ENCODE measurements around the gene TBX10. TPM values are rescaled to one million over a fixed set of nuclear protein-coding genes. Genes with fewer than 3 reads are reported as not detected.
A peak's percentile ranks its signal among the peaks of the same experiment; 100 is the strongest.
"Not testable (repeated sequence)": the region's sequence is repeated elsewhere in the genome, so short reads cannot be mapped to it uniquely, and the experiment has no call there.

TBX10 gene
- total RNA-seq, 1 donor from 2014 or later: not detected

DNA sequence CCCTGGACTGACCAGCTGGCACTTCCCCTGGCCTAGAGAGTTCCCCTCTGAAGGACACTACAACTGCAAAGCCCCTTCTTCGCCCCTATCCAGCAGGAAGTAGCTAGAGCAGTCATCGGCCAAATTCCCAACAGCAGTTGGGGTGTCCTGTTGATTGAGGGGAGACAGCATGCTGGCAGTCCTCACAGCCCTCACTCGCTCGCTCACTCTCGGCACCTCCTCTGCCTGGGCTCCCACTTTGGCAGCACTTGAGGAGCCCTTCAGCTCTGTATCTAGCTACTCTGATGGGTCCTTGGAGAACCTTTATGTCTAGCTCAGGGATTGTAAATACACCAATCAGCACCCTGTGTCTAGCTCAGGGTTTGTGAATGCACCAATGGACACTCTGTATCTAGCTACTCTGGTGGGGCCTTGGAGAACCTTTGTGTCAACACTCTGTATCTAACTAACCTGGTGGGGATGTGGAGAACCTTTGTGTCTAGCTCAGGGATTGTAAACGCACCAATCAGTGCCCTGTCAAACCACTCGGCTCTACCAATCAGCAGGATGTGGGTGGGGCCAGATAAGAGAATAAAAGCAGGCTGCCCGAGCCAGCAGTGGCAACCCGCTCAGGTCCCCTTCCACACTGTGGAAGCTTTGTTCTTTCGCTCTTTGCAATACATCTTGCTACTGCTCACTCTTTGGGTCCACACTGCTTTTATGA lies 13.3 kb downstream of the TBX10 start:
- H3K4me1 Mint-ChIP-seq: peaks cover 15% of the 10 kb centered on the region
- H3K36me3 Mint-ChIP-seq (ENCODE audit: low read depth); H3K27me3 Mint-ChIP-seq; intact Hi-C loops (cut with micrococcal nuclease); H3K9me3 Mint-ChIP-seq; H3K27ac Mint-ChIP-seq; H3K4me3 Mint-ChIP-seq; DNase-seq: not testable (repeated sequence)

DNA sequence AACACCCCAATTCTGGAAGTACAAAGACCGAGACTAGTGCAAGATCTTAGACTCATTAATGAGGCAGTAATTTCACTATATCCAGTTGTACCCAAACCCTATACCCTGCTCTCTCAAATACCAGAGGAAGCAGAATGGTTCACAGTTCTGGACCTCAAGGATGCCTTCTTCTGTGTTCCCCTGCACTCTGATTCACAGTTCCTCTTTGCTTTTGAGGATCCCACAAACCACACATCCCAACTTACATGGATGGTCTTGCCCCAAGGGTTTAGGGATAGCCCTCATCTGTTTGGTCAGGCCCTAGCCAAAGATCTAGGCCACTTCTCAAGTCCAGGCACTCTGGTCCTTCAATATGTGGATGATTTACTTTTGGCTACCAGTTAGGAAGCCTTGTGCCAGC lies 15.8 kb downstream of the TBX10 start:
- H3K27ac Mint-ChIP-seq; H3K36me3 Mint-ChIP-seq (ENCODE audit: low read depth); intact Hi-C loops (cut with micrococcal nuclease); DNase-seq; H3K4me1 Mint-ChIP-seq; H3K27me3 Mint-ChIP-seq; H3K4me3 Mint-ChIP-seq; H3K9me3 Mint-ChIP-seq: not testable (repeated sequence)

DNA sequence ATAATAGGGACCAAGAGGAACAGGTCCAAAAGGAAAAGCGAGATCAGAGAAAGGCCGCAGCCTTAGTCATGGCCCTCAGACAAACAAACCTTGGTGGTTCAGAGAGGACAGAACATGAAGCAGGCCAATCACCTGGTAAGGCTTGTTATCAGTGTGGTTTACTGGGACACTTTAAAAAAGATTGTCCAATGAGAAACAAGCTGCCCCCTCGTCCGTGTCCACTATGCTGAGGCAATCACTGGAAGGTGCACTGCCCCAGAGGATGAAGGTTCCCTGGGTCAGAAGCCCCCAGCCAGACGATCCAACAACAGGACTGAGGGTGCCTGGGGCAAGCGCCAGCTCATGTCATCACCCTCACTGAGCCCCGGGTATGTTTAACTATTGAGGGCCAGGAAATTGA lies 16.7 kb downstream of the TBX10 start:
- H3K4me1 Mint-ChIP-seq; H3K27me3 Mint-ChIP-seq; H3K9me3 Mint-ChIP-seq; DNase-seq; H3K27ac Mint-ChIP-seq; H3K4me3 Mint-ChIP-seq; intact Hi-C loops (cut with micrococcal nuclease); H3K36me3 Mint-ChIP-seq (ENCODE audit: low read depth): not testable (repeated sequence)

DNA sequence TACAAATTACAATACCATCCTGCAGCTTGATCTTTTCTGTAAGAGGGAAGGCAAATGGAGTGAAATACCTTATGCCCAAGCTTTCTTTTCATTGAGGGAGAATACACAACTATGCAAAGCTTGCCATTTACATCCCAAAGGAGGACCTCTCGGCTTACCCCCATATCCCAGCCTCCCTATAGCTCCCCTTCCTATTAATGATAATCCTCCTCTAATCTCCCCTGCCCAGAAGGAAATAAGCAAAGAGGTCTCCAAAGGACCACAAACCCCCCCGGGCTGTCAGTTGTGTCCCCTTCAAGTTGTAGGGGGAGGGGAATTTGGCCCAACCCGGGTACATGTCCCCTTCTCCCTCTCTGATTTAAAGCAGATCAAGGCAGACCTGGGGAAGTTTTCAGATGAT lies 17.6 kb downstream of the TBX10 start:
- H3K27ac Mint-ChIP-seq, DNase-seq, H3K4me3 Mint-ChIP-seq: not testable (repeated sequence)

DNA sequence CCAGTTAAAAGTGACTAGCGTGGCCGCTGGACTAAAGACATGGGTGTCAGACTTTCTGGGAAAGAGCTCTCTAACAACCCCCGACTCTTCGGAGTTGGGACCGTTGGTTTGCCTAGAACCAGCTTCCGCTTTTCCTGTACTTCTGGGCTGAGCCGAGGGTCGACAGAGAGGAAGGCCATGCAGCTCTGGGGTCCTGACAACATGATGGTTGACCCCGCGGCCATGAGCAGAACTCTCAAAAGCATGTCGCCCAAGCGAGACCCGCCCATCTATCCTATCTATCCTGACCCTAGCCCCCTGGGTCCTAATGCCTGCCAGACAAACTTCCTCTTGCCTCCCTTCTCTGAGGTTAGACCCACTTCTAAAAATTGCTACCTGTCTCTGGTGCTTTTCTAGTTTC lies 18.9 kb downstream of the TBX10 start:
- DNase-seq; H3K4me1 Mint-ChIP-seq; H3K36me3 Mint-ChIP-seq (ENCODE audit: low read depth); H3K9me3 Mint-ChIP-seq; intact Hi-C loops (cut with micrococcal nuclease); H3K4me3 Mint-ChIP-seq; H3K27me3 Mint-ChIP-seq; H3K27ac Mint-ChIP-seq: not testable (repeated sequence)

More for the DNA sequence above, 17.6 kb downstream of the TBX10 start:
- H3K27me3 Mint-ChIP-seq; intact Hi-C loops (cut with micrococcal nuclease); H3K36me3 Mint-ChIP-seq (ENCODE audit: low read depth); H3K4me1 Mint-ChIP-seq; H3K9me3 Mint-ChIP-seq: not testable (repeated sequence)

DNA sequence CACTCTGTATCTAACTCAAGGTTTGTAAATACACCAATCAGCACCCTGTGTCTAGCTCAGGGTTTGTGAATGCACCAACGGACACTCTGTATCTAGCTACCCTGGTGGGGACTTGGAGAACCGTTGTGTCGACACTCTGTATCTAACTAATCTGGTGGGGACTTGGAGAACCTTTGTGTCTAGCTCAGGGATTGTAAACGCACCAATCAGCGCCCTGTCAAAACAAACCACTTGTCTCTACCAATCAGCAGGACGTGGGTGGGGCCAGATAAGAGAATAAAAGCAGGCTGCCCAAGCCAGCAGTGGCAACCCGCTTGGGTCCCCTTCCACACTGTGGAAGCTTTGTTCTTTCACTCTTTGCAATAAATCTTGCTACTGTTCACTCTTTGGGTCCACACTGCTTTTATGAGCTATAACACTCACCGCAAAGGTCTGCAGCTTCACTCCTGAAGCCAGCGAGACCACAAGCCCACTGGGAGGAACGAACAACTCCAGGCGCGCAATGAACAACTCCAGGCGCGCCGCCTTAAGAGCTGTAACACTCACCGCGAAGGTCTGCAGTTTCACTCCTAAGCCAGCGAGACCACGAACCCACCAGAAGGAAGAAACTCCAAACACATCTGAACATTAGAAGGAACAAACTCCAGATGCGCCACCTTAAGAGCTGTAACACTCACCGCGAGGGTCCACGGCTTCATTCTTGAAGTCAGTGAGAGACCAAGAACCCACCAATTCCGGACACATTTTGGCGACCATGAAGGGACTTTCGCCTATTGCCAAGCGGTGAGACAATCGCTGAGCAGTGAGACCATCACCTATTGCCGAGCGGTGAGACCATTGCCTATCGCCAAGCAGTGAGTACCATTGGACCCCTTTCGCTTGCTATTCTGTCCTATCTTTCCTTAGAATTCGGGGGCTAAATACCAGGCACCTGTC lies 19.6 kb downstream of the TBX10 start:
- intact Hi-C loops (cut with micrococcal nuclease): loop anchor here (5.0 kb wide), 1 partner anchor 38 kb away; the partner anchor contains the start of gene GSTP1
- not testable (repeated sequence) for H3K27ac Mint-ChIP-seq; H3K9me3 Mint-ChIP-seq; H3K36me3 Mint-ChIP-seq (ENCODE audit: low read depth); H3K4me3 Mint-ChIP-seq; DNase-seq; H3K27me3 Mint-ChIP-seq; H3K4me1 Mint-ChIP-seq

DNA sequence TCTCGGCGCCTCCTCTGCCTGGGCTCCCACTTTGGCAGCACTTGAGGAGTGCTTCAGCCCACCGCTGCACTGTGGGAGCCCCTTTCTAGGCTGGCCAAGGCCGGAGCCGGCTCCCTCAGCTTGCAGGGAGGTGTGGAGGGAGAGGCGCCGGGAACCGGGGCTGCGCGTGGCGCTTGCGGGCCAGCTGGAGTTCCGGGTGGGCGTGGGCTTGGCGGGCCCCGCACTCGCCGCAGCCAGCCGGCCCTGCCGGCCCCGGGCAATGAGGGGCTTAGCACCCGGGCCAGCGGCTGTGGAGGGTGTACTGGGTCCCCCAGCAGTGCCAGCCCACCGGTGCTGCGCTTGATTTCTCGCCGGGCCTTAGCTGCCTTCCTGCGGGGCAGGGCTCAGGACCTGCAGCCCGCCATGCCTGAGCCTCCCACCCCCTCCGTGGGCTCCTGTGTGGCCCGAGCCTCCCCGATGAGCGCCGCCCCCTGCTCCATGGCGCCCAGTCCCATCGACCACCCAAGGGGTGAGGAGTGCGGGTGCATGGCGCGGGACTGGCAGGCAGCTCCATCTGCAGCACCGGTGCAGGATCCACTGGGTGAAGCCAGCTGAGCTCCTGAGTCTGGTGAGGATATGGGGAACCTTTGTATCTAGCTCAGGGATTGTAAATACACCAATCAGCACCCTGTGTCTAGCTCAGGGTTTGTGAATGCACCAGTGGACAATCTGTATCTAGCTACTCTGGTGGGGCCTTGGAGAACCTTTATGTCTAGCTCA lies 20.5 kb downstream of the TBX10 start:
- not testable (repeated sequence) for H3K4me1 Mint-ChIP-seq, H3K27me3 Mint-ChIP-seq

DNA sequence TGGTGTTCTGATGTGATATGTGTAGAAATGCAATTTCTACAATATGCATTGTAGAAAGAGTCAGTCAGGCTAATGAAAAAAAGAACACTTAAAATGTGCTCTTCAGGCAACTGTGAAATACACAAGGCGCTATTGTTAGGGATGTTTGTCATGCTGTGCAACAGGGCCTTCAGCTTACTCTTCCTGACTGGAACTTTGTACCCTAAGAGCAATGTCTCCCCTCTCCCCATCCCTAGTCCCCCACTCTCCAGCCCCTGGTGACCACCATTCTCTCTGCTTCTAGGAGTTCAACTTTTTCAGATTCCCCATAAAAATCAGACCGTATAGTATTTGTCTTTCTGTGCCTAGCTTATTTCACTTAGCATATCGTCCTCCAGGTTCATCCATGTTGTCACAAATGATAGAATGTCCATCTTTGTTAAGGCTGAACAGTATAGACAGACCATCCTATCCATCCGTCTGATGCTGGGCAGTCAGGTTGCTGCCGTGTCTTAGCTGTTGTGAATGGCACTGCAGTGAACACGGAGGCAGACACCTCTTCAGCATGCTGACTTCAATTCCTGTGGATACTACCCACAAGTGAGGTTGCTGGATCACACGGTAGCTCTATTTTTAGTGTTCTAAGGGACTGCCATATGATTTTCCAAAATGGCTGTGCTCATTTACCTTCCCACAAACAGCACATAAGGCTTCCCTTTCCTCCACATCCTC lies 22.2 kb downstream of the TBX10 start:
- H3K27ac Mint-ChIP-seq: no peak overlapping the region
- no peak for DNase-seq
- H3K4me1 Mint-ChIP-seq: peaks cover 16% of the 10 kb centered on the region
- H3K36me3 Mint-ChIP-seq (ENCODE audit: low read depth): peaks cover 9% of the 10 kb centered on the region
- intact Hi-C loops (cut with micrococcal nuclease): loop anchor here (5.0 kb wide), 1 partner anchor 35 kb away; the partner anchor contains the start of gene GSTP1
- no peaks in the 10 kb centered on the region for H3K9me3 Mint-ChIP-seq
- H3K4me3 Mint-ChIP-seq: no peak overlapping the region
- H3K27me3 Mint-ChIP-seq: no peaks in the 10 kb centered on the region

More for the DNA sequence above, 20.5 kb downstream of the TBX10 start:
- not testable (repeated sequence) for DNase-seq; H3K27ac Mint-ChIP-seq; H3K9me3 Mint-ChIP-seq; H3K36me3 Mint-ChIP-seq (ENCODE audit: low read depth); H3K4me3 Mint-ChIP-seq
- intact Hi-C loops (cut with micrococcal nuclease): loop anchor here (5.0 kb wide), 1 partner anchor 37 kb away; the partner anchor contains the start of gene GSTP1

DNA sequence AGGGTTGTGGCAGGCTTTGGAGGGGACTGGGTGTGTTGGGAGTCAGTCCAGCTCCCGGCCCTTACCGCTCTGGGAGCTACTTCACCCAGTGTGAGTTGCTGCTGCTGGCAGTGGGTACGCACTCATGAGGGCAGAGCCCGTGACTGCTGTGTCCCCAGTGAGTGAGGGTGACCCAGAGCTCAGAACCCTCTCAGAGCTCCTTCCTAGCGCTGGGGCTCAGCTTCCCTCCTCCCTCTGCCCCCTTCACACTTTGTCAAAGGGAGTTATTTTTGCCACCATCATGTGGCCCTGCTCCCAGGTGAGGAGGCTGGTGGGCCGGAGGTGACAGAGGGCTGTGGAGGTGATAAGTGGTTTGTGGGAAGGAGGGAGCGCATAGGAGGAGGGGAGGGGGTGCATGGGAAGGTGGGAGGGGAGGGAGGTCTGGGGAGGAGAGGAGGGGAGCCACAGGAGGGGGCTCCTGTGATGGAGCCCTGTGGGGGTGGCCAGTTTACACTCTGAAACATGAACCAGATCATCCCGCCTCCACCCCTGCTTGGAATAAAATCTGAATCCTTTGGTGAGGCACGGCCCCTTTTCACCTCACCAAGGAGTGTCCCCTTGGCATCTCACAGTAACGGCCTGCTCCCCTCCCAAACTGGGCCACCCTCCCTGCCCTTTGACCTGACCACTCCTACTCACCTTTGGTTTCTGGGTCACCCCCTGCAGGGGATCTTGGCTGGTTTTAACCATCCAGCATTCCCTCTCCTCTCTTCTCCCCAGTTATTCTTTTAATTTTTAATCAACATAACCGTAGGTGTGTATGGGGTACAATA lies 22.9 kb downstream of the TBX10 start:
- Mint-ChIP-seq H3K36me3 (ENCODE audit: low read depth) (peaks cover 14% of the 10 kb centered on the region), H3K27me3 (no peaks in the 10 kb centered on the region), H3K9me3 (no peaks in the 10 kb centered on the region), H3K27ac (peak overlapping the region; percentile 2), H3K4me3 (no peak overlapping the region), H3K4me1 (peaks cover 16% of the 10 kb centered on the region)
- DNase-seq: no peak
- intact Hi-C loops (cut with micrococcal nuclease): loop anchor here (5.0 kb wide), 1 partner anchor 34 kb away; the partner anchor contains the start of gene GSTP1

DNA sequence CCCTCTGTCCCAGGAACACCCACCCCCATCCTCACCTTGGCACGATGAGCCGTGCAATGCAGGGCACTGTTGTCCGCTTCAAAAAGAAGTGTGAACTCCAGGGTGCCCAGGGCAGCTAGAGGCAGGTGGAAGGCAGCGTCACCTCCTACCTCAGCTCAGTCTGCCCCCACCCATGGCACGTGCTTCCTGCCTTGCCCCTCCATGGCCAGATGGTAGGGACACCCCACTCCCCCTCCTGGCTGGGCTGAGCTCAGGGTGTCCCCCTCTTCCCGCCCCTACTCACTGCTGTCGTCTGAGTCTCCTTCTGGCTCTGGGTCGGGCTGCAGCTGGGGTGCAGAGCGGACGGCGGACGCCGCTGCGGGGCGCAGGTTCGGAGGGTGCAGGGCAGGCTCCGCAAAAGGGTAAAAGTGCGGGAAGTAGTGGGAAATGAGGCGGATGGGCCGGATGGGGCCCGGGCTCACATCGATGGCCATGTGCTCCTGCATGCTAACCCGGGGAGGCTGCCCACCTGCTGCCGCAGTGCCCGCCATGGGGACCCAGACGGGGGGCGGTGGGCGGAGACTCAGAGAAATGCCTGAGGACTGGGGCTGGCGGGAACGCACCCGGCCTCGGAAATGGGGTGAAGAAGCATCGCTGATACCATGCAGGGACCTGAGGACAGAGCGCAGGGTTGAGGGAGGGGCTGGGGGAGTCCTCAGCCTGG lies 23.7 kb downstream of the TBX10 start:
- no peak overlapping the region for H3K27ac Mint-ChIP-seq
- no peak overlapping the region for H3K4me3 Mint-ChIP-seq
- intact Hi-C loops (cut with micrococcal nuclease): loop anchor here (5.0 kb wide), 1 partner anchor 34 kb away; the partner anchor contains the start of gene GSTP1

DNA sequence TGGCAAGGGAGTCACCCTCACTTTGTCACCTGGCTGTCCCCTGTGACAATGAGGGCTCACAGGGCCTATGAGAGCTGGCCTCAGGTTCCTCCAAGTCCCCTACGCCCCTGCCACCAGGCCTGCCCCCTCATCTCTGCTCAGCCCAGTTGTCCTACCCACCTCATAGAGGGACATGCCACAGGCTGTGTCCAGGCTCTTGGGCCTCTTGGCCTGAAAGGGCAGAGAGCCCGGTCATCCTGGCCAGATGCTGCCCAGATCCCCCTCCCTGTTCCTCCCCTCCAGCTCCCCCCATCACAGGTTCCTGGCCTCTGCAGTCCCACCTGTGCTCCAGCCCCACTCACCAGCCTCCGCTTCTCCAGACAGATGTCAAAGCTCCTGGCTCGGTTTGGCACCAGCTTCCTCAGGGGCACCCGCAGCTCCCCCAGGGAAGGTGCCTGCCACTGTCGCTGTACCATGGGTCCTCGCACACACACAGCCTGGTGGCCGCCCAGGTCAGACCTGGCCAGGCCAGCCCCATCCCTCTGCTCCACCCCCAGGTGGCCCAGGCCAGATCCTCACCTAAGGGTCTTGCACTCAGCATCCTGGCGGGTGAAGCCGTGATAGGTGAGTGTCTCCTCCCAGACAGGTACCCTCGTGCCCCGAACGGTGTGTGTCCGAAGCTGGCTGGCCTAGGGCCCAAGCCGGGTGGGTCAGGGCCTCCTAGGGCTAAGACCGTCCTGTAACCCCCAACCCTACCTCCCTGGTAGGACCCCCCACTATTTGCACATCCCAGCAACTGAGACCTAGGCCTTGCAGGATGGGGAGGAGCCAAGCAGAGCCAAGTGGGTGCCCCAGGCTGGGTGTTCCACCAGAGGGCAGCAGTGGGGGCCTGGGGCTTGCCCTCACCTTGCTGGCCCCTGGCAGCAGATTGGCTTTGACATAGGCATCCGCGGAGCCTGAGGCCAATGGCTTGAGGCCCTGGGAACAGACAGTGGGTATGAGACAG lies 24.5 kb downstream of the TBX10 start:
- DNase-seq: peak; percentile 89

More for the DNA sequence above, 23.7 kb downstream of the TBX10 start:
- no peaks in the 10 kb centered on the region for H3K9me3 Mint-ChIP-seq
- H3K27me3 Mint-ChIP-seq: no peaks in the 10 kb centered on the region
- H3K36me3 Mint-ChIP-seq (ENCODE audit: low read depth): peaks cover 16% of the 10 kb centered on the region
- H3K4me1 Mint-ChIP-seq: peaks cover 16% of the 10 kb centered on the region
- DNase-seq: no peak

More for the DNA sequence above, 24.5 kb downstream of the TBX10 start:
- Mint-ChIP-seq H3K27me3 (no peaks in the 10 kb centered on the region), H3K9me3 (no peaks in the 10 kb centered on the region), H3K27ac (peak overlapping the region; percentile 99), H3K4me1 (peaks cover 16% of the 10 kb centered on the region), H3K36me3 (ENCODE audit: low read depth) (peaks cover 24% of the 10 kb centered on the region), H3K4me3 (peak overlapping the region; percentile 84)
- intact Hi-C loops (cut with micrococcal nuclease): loop anchor here (1.0 to 5.0 kb wide), 3 partner anchors 9 to 33 kb away; partner anchors contain the start of genes GSTP1 and NDUFV1

Measured in activated CD4-positive, alpha-beta T cell treated with anti-CD3 and anti-CD28 coated beads, Interleukin-2, amount 10 ng/mL, durations not matched to agents 24 days and 14 days (primary cell).